ENCODE measurements around the gene KIF1C. TPM values are rescaled to one million over a fixed set of nuclear protein-coding genes. Genes with fewer than 3 reads are reported as not detected.

The KIF1C gene
- total RNA-seq, 1 experiment from 2014 or later: 85.6 TPM

GRCh38 chr17:5031365-5032082 is 33.8 kb downstream of the KIF1C start:
- Histone ChIP-seq H2AK5ac (ENCODE audit: insufficient read length, low read length) (no peak overlapping the region), H4K20me1 (ENCODE audit: control insufficient read depth, insufficient read depth, insufficient read length) (no peaks in the 10 kb centered on the region), H3K56ac (ENCODE audit: insufficient read length, low read depth, low read length) (no peak overlapping the region), H4K5ac (ENCODE audit: insufficient read length, low read depth, low read length) (no peak overlapping the region), H2BK12ac (ENCODE audit: insufficient read length, low read depth, low read length) (no peak overlapping the region), H4K8ac (replicated peaks; ENCODE audit: insufficient read length, low read depth, low read length) (no peak overlapping the region), H3K4me1 (ENCODE audit: insufficient read depth, low read length) (no peaks in the 10 kb centered on the region), H2BK120ac (ENCODE audit: low read depth, low read length, poor library complexity, severe bottlenecking) (no peak overlapping the region), H3T11ph (ENCODE audit: low read length) (no peak overlapping the region), H2BK20ac (ENCODE audit: low read depth, low read length, poor library complexity, severe bottlenecking) (no peak overlapping the region), H3K23me2 (ENCODE audit: insufficient read length, low read depth, low read length, poor library complexity, severe bottlenecking) (no peaks in the 10 kb centered on the region), H3K27me3 (ENCODE audit: insufficient read depth, low read length) (peaks cover 2% of the 10 kb centered on the region; the same call in 1 of the 2 replicates), H3K4ac (ENCODE audit: low read depth, low read length) (no peak overlapping the region), H3K18ac (ENCODE audit: insufficient read length, low read depth, low read length) (no peak overlapping the region), H3K14ac (ENCODE audit: insufficient read depth, low read length) (no peak overlapping the region), H4K91ac (ENCODE audit: insufficient read length, low read depth, low read length) (no peak overlapping the region), H3K4me2 (ENCODE audit: insufficient read depth, insufficient read length, low read length) (peak overlapping the region; percentile 59), H2AFZ (ENCODE audit: low read length) (peak overlapping the region; percentile 84), H3K79me2 (ENCODE audit: insufficient read depth, low read length) (no peaks in the 10 kb centered on the region), H3K9ac (ENCODE audit: extremely low read depth, insufficient read length, low read length) (no peak overlapping the region), H3K79me1 (ENCODE audit: insufficient read depth, low read depth, low read length, poor library complexity, severe bottlenecking) (no peaks in the 10 kb centered on the region), H3K9me3 (ENCODE audit: control insufficient read depth, low read depth, low read length) (no peaks in the 10 kb centered on the region), H2BK5ac (ENCODE audit: insufficient read length, low read length) (no peak overlapping the region), H3K23ac (ENCODE audit: insufficient read length, low read depth, low read length) (no peak overlapping the region), H2BK15ac (ENCODE audit: low read depth, low read length) (no peak overlapping the region), H3K27ac (ENCODE audit: insufficient read length, low read depth, low read length) (no peak overlapping the region)
- Mint-ChIP-seq H3K27me3 (ENCODE audit: low read depth) (peaks cover 50% of the 10 kb centered on the region), H3K9me3 (no peaks in the 10 kb centered on the region), H3K36me3 (ENCODE audit: insufficient read depth in 1 of 3, low read depth in 3 of 3) (no peaks in the 10 kb centered on the region; a peak in 1 of 7 replicates), H3K4me1 (peaks cover 0 to 3% of the 10 kb centered on the region in 2 experiments; a peak in 1 of 4 replicates), H3K27ac (no peak overlapping the region; a peak in 1 of 7 replicates), H3K4me3 (peak overlapping the region; percentile 53 to 79)
- peak; percentile 86 for DNase-seq
- WGBS (ENCODE audit: extremely low coverage, insufficient read length, low lambda C conversion rate): no CpG with 5 or more reads among the region's 48 CpGs
- peak; percentile 73 for TF ChIP-seq CTCF (conservative IDR thresholded peaks at IDR 0.05)

Data from H9 (cell line).